Pancreas (tissue), 10 donors: ENCODE results near the gene ZNF107. TPM values are rescaled to one million over a fixed set of nuclear protein-coding genes. Genes with fewer than 3 reads are reported as not detected.

Source experiments
- ATAC-seq, 4 donors: fragments of 200-7000 bp; cut with Tn5 transposase; one replicate each; pipeline versions ENCODE4 v1.8.0 to v1.9.1; 2020; ENCODE audit warnings: mild to moderate bottlenecking in 4 of 4, moderate library complexity in 4 of 4
- DNase-seq, 6 donors: peaks; one replicate each; pipeline ENCODE4 v3.0.0-alpha.2; 2020
- FAIRE-seq: peaks from 2 replicates; lab custom pipeline; 2012; peaks lifted over from hg19 to GRCh38; lab: Jason Lieb, UNC
- H3K27ac ChIP-seq, 4 donors: fragments of 200-600 bp; sonication (generic); 1 replicate in 3 of 4; 2 replicates in 1 of 4; pipeline versions ENCODE4 v1.5.0 to v1.8.0; 2020
- H3K27me3 ChIP-seq, 4 donors: fragments of 200-600 bp; one replicate each; pipeline ENCODE4 v1.8.0; 2021
- H3K36me3 ChIP-seq, 3 donors: fragments of 200-600 bp; sonication (generic) in 1 of 3; one replicate each; pipeline versions ENCODE4 v1.5.0 to v1.8.0; 2020 to 2021
- H3K4me1 ChIP-seq, 3 donors: fragments of 200-600 bp; one replicate each; pipeline ENCODE4 v1.8.0; 2021
- H3K4me3 ChIP-seq, 4 donors: fragments of 200-600 bp; sonication (generic) in 2 of 4; one replicate each; pipeline versions ENCODE4 v1.5.0 to v1.8.0; 2020 to 2021
- H3K9me3 ChIP-seq, 4 donors: fragments of 200-600 bp; one replicate each; pipeline ENCODE4 v1.8.0; 2021
- WGBS, 2 donors: extraction: QIAGEN DNeasy Blood & Tissue Kit; methylation state at CpG; one replicate each; pipeline ENCODE4 v1.1.7; 2013; 5-methylcytosine and 5-hydroxymethylcytosine counted together
- intact Hi-C, 3 donors: fragments of 100-400 bp; cut with DNase I; formaldehyde crosslinking; loops; one replicate each; pipeline versions ENCODE4 v1.11.1 to v1.14.2; 2022
- microRNA-seq, 2 donors: library from miRNA; unstranded; fragments of <30 nt; microRNA quantifications; one replicate each; pipeline versions ENCODE4 to v1.1.0, GENCODE V29; 2019 to 2020
- polyA plus RNA-seq, 2 donors: library from polyadenylated mRNA; stranded (reverse); fragments of 200-250 nt; gene quantifications; one replicate each; pipeline ENCODE4 v1.2.3, GENCODE V29; 2013
- total RNA-seq, 6 donors: library from RNA; stranded (reverse); fragmentation: NEBNext Ultra II Directional in 4 of 6; extraction: Animal tissue kit (Norgen Biotek cat#: 25700) in 4 of 6; gene quantifications; one replicate each; pipeline versions ENCODE4 v1.2.1 to v1.2.4, GENCODE V29; 2021 to 2023
- TF ChIP-seq, protein P1 (sequence below), 4 donors: fragments of 200-600 bp; sonication (generic) in 3 of 4; IDR thresholded peaks; one replicate each; pipeline versions ENCODE4 v1.5.0 to v1.8.0; 2021; ENCODE audit warnings: antibody characterized with exemption in 4 of 4
- donor health status: healthy with polysubstance abuse.
- donor health status: DM: no; HTN: no; CAD: no; lungs with moderate emphysema.
- donor health status: DM: no; HTN: no; CAD: no.
- donor health status: control.
- donor health status: control.
- donor health status: Bipolar disorder and iron deficiency.
- donor health status: DM: yes; HTN: yes; CAD: no.
- donor health status: DM: no; HTN: no; CAD: no.
- donor health status: DM: no; HTN: no; CAD: no.
- donor health status: DM: yes; HTN: yes; CAD: no.

Gene ZNF107
- total and polyA plus RNA-seq, 8 donors = 0.68 to 2.9 (median 1.4) TPM

DNA sequence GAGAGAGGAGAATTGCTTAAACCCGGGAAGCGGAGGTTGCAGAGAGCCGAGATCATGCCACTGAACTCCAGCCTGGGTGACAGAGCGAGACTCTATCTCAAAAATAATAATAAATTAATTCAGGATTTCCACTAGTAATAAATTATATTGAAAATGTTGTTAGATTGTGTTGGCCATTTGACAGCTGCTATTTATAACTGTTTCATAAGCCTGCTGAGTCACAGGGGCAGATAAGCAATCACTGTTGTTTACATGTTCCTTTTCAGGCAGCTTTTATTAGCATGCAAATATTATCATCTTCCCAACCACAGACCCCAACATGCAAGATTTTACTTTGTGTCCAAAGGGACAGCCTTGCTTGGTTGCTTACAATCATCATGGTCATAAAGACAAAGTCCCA lies 78.7 kb downstream of the ZNF107 start:
- Histone ChIP-seq H3K36me3 (no peaks in the 10 kb centered on the region), H3K9me3 (no peaks in the 10 kb centered on the region), H3K27ac (no peak overlapping the region), H3K4me3 (no peak overlapping the region), H3K27me3 (no peaks in the 10 kb centered on the region), H3K4me1 (no peaks in the 10 kb centered on the region)
- WGBS, 2 donors = 83 to 87% methylated on average over 4 of the region's 4 CpGs
- ATAC-seq (no peak), FAIRE-seq (no peak), DNase-seq (no peak)
- TF ChIP-seq, protein P1, sequence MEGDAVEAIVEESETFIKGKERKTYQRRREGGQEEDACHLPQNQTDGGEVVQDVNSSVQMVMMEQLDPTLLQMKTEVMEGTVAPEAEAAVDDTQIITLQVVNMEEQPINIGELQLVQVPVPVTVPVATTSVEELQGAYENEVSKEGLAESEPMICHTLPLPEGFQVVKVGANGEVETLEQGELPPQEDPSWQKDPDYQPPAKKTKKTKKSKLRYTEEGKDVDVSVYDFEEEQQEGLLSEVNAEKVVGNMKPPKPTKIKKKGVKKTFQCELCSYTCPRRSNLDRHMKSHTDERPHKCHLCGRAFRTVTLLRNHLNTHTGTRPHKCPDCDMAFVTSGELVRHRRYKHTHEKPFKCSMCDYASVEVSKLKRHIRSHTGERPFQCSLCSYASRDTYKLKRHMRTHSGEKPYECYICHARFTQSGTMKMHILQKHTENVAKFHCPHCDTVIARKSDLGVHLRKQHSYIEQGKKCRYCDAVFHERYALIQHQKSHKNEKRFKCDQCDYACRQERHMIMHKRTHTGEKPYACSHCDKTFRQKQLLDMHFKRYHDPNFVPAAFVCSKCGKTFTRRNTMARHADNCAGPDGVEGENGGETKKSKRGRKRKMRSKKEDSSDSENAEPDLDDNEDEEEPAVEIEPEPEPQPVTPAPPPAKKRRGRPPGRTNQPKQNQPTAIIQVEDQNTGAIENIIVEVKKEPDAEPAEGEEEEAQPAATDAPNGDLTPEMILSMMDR (IDR thresholded peaks at IDR 0.05) = no peak
- intact Hi-C loops = no loop called here

- ATAC-seq = no peak
- Histone ChIP-seq H3K27ac (no peak overlapping the region), H3K4me1 (no peaks in the 10 kb centered on the region), H3K27me3 (no peaks in the 10 kb centered on the region), H3K9me3 (no peaks in the 10 kb centered on the region), H3K4me3 (no peak overlapping the region), H3K36me3 (no peaks in the 10 kb centered on the region)
- FAIRE-seq = no peak
- TF ChIP-seq, protein P1 (IDR thresholded peaks at IDR 0.05) = no peak
- no peak for DNase-seq
- intact Hi-C loops = no loop called here
Measured at GRCh38 chr7:64747802-64748201, 81.9 kb downstream of the ZNF107 start.

DNA sequence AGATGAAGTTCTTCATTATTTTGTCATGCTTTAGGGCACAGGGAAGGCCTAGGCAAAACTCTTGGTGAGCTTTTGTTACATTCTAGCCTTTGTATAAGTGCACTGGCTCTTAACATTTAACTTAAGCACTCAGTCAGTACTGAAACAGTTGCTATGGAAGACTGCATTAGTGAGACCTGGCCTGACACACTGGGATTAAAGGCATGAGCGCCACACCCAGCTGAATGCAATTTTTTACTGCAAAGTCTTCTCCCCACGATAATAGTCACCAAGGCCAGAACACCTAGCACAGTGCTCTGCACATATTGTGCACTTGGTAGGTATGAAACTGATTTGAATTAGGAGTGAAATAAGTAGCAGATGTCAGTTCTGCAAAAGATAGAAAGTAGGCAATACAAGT lies 87.1 kb downstream of the ZNF107 start:
- H3K9me3 ChIP-seq = no peaks in the 10 kb centered on the region
- H3K36me3 ChIP-seq = no peaks in the 10 kb centered on the region
- intact Hi-C loops = loop anchor here in 1 of 3 donors (10.0 kb wide), 1 partner anchor 622 kb away; the partner anchor contains the start of gene ZNF92
- 56 to 80% methylated on average over 2 of the region's 2 CpGs for WGBS, 2 donors
- H3K4me1 ChIP-seq = no peaks in the 10 kb centered on the region
- no peak for ATAC-seq
- FAIRE-seq = no peak
- H3K27ac ChIP-seq = no peak overlapping the region
- no peaks in the 10 kb centered on the region for H3K27me3 ChIP-seq
- H3K4me3 ChIP-seq = no peak overlapping the region
- TF ChIP-seq, protein P1 (IDR thresholded peaks at IDR 0.05) = no peak
- DNase-seq = no peak

GRCh38 chr7:64755865-64756264 lies 89.9 kb downstream of the ZNF107 start:
- intact Hi-C loops = loop anchor here in 1 of 3 donors (10.0 kb wide), 1 partner anchor 619 kb away; the partner anchor contains the start of gene ZNF92
- H3K27ac ChIP-seq = no peak overlapping the region
- no peaks in the 10 kb centered on the region for H3K36me3 ChIP-seq
- ATAC-seq (no peak), DNase-seq (no peak), FAIRE-seq (no peak)
- no peak overlapping the region for H3K4me3 ChIP-seq
- no peaks in the 10 kb centered on the region for H3K9me3 ChIP-seq
- WGBS, 2 donors = 73 to 76% methylated on average over 3 of the region's 3 CpGs
- H3K27me3 ChIP-seq = no peaks in the 10 kb centered on the region
- no peaks in the 10 kb centered on the region for H3K4me1 ChIP-seq
- TF ChIP-seq, protein P1 (IDR thresholded peaks at IDR 0.05) = no peak

DNA sequence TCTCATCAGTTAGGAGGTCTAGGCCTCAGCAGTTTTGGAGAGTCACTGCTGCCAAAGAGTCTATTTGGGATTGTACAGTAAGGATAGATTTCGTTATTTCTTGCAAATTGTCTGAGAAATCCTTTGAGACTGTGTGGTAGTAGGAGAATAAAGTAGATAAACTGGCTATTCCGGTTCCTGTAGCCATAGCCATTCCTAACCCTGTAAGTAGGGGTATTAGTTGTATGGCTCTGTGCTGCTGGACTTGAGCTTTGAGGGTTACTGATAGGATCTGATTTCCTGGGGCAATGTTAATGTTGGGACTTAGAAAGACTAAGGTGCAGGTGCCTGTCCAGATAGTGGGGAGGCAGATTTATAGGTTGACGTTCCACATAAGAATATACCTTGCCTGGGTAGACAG lies 92.2 kb downstream of the ZNF107 start:
- H3K4me1 ChIP-seq = no peaks in the 10 kb centered on the region
- H3K27ac ChIP-seq = no peak overlapping the region
- no peak for DNase-seq
- no peak for FAIRE-seq
- no peaks in the 10 kb centered on the region for H3K36me3 ChIP-seq
- TF ChIP-seq, protein P1 (IDR thresholded peaks at IDR 0.05) = no peak
- H3K9me3 ChIP-seq = no peaks in the 10 kb centered on the region
- no peak overlapping the region for H3K4me3 ChIP-seq
- no peaks in the 10 kb centered on the region for H3K27me3 ChIP-seq
- WGBS, 2 donors = 64 to 68% methylated on average over 3 of the region's 3 CpGs
- intact Hi-C loops = loop anchor here in 1 of 3 donors (10.0 kb wide), 1 partner anchor 617 kb away; the partner anchor contains the start of gene ZNF92
- ATAC-seq = no peak

Small RNA genes within 50 kb of the gene (microRNA-seq; reads per million reads assigned to microRNA genes)
- gene MIR6839 = 0 reads per million in 2 donors

Other genes starting within 250 kb of the ZNF107 start
- gene ZNF680, start 103.1 kb upstream of the ZNF107 start, total RNA-seq = 1 to 10 TPM; 4.0 to 8.4 (median 6.3) TPM
- gene ZNF680, start 103.1 kb upstream of the ZNF107 start, polyA plus RNA-seq = 1 to 10 TPM; 2.6 to 3.6 TPM
- 1 to 10 TPM; 3.0 to 4.5 (median 3.6) TPM for gene ZNF138, start 128.3 kb downstream of the ZNF107 start, total RNA-seq
- gene ZNF138, start 128.3 kb downstream of the ZNF107 start, polyA plus RNA-seq = 1 to 10 TPM; 3.3 to 3.7 TPM
- gene ZNF273, start 237.1 kb downstream of the ZNF107 start, total RNA-seq = 1 to 10 TPM; 1.7 to 8.0 (median 3.0) TPM
- 1 to 10 TPM; 4.6 to 5.4 TPM for gene ZNF273, start 237.1 kb downstream of the ZNF107 start, polyA plus RNA-seq